GM19468 (cell line): ENCODE results near the gene ATF6.

Experiments used
- ATAC-seq: cut with Tn5 transposase; IDR thresholded peaks from one replicate; pipeline ENCODE4 v1.9.1; 2021; ENCODE audit warnings: mild to moderate bottlenecking, moderate library complexity, moderate number of reproducible peaks; ENCODE audit not compliant: unreplicated experiment; ENCODE audit errors: extremely low read depth

Gene ATF6

DNA sequence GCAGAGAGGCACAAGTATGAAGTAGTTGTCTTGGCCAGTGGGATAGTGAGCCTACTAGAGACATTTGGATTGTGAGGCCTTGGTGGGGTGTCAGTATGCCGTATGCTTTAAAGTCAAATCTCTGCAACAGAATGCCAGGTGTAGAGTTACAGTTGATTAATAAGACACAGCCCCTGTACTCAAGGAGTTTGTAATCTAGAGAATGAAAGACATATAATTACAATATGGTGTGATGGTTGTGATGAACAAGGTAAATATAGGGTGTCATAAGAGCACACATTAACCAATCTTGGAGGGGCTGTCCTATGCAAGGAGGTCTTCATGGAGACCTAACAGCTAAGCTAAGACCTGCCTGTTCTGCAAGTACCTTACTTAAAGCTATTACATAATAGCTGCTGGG lies 113.1 kb downstream of the ATF6 start:
- ATAC-seq, result no peak

DNA sequence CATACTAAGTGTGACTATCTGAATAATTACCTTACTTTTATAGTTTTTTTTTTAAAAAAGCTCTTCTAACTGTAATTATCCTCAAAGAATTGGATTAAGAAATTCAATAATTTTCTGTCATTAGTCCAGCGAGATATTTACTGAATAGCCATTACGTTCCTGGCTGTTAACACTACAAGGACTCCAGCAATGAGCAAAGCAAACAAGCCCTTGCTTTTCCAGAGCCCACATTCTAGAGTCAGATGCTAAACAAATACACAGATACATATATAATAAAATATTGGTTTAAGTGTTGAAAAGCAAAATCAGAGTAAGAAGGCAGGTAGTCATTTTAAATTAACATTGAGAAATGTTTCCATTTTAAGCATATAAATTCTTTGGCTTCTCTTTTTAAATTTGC lies 118.4 kb downstream of the ATF6 start:
- no peak for ATAC-seq

DNA sequence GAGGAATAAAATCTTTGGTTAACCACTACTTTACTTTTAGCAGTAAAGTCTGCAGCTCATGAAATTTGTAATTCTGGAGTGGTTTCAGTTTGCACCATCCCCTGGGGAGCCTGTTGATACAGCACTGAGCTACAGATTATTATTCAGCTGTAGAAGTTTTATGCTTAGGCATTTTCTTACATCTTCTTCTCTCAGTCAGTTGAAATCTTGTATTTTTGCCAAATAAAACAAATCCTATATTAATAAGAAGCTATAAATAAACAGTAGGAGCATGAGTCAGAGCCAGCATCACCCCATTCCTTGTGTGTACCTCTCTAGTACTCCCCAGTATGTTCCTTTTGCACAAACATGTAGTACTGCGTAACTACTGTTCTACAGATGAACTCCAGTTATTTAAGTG lies 118.9 kb downstream of the ATF6 start:
- ATAC-seq, result no peak

DNA sequence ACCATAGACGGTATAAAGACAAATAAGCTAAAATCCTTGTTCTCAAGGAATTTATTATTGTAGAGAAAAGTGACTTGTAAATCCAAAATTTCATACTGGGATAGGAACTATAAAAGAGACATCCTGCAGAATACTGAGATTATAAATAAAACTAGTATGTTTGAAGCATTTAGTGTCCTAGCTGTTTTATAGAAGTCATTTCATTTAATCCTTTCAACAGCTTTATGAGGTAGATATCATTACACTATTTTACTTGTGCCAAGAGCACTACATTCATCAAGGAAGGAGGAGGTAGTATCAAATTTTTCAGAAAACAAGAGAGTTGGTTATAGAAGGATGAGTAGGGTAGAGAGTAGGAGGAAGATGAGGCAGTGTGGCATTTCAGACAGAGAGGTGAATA lies 119.6 kb downstream of the ATF6 start:
- no peak for ATAC-seq

DNA sequence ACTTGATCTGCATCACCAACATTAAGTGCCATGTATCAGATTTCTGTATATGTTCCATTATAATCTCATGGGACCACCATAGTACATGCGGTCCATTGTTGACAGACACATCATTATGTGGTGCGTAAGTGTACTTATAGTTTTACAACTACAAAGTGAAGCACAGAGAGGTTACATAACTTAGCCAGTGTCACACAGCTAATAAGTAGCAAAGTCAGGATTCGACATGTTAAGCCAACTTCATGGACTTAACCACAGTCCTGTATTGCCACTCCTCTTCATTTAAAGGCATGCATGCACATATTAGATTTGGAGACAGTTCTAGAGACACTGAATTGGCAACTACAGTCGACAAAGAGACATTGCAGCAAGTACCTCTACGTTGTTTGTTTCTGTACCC lies 120.5 kb downstream of the ATF6 start:
- ATAC-seq, result no peak

DNA sequence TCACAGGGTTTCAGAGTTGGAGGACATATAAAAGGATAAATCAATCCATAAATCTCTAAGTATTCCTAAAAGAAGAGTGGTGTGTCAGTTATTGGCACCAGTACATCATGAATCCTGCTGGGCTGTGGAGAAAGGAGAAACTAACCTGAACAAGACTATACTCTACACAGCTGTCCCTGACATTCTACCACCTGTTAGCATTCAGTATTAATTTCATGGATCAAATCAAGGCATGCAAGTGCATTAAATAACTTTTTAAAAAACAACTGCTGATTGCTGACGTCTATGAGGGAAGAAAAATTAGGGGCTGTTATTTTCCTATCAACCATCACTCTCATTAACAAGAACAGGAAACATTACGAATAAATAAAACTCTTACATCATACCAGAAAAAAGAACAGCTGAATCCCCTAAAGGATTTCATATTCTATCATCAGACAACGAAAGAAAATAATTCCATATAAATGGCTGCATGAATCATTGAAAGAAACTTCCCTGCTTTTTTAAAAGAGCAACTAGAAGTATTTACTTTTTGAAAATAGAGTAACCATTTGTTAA lies 121.7 kb downstream of the ATF6 start:
- ATAC-seq, result no peak

DNA sequence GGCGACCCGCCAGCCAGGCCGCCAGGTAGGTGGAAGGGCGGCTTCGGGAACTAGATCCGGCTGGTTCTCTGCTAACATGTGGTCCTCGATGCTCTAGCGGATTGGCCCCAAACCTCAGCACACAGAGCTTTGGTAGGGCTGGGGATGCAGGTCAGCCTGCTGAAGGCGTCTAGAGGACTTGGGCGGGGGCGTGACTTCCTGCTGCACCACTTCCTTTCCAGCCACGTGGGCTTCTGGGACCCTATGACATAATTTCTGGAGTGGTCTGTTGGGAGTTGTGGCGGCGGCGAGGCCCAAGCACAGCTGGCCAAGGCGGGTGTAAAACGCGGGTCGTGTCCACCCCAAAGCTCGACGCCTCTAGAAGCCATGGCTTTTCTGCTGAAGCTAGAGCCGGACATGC lies 124.5 kb downstream of the ATF6 start:
- ATAC-seq, result no peak

DNA sequence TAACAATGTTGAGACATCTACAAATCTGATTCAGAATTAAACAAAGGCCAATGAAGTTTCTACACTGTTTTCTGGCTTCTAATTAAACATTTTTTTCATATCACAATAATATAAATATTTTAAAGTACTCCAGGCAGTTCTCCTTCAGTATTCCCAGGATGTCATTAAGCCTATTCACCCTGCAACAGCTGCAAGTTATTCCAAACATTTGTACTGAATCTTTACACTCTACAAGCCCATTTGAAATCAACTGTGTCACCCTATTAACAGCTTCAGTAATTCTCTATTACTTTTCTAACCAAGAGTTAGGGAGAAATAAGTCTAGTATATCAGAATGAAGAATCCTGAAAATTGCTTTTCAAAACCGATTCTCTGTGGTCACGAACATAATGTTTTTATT lies 133.0 kb downstream of the ATF6 start:
- no peak for ATAC-seq

DNA sequence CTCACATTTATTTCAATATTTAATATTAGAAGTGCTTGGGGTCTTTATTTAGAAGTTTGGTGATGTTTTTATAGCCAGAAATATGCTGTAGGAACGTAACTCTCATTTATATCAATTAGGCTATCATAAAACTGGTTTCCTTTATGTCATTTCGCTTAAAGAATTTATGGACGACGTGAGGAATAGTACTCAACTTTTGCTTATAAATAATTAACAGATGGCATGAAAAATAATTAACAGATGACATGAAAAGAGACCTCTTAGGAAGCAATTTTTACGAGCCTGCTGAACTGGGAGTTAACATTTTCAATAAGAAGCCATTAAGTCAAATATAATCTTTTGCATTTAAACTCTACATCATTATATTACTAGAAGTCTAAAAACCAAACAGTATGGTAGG lies 134.0 kb downstream of the ATF6 start:
- no peak for ATAC-seq

DNA sequence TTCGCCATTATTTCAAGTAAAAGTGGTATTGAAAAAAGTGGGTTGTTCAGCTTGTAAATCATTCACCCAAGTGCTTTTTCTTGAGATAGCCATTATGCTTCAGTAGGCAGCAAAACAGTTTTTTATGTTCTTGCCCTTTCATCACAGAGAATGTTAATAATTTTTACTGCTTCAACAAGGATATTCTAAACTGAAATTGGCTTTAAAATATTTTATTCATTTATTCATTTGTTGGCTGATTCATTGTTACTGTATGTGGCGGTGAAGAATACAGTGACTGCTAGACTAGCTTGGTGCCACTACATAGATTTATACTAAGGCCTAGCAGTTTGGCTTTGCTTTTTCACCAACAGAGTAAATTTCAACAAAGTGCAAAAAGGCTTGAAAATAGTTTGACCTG lies 136.1 kb downstream of the ATF6 start:
- ATAC-seq, result no peak

DNA sequence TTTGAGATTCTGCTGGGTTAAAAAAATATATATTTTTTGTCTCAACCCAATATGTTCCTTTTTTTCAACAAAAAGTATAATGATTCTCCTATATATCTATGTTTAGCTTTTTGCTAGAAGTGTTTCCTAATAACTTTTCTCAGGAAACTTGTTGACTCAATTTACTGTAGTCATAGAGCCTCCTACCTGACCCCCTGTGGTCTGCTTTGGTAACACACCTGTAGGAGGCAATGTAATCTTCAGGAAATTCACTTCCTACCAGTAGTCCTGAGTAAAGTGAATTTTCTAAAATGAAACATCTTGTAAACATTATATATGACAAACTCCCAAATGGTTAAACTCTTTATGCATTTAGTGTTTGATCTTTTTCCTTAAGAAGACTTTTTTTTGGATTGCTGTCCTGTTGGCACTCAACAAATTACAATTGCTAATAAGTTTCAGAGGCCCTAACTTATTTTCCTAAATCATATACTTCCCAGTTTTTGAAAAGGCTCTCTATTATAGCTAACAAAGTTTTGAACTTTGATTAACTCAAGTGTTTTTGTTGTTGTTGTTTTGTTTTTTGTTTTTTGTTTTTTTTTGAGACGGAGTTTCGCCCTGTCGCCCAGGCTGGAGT lies 139.3 kb downstream of the ATF6 start:
- ATAC-seq, result no peak

DNA sequence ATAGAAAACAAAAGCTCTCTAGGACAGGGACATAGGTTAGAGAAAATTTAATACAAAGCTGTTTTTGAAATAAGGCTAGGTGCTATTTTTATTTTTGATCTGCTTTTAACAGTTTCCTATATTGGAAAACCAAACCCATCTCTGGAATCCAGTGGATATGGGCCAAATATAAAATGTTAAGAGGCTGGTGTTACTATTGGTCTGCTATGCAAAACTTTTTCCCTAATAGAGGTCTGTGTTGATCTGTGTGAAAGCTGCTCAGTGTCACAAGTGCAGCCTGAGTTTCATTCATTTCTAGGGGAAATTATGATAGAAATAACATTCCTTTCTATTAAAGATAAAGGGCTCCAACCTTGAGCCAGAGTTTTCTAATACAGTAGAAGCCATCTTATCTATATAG lies 141.1 kb downstream of the ATF6 start:
- no peak for ATAC-seq

DNA sequence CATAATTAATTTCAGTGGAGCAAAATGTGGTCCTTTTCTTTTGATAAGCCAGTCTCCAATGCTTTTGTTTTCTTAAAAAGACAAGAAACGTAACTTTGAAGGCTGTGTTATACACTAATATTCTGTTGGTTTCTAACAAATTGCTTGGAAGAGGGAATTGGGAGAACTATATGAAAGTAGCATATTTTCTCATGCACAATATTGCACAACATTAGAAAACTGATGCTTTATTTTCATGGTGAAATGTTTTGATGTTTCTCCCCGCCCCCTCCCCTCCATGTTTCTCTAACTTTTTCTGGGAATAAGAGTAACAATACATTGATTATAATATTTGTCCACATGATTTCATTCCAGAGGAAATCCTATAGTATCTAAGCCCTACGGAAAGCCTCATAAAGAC lies 142.1 kb downstream of the ATF6 start:
- no peak for ATAC-seq

DNA sequence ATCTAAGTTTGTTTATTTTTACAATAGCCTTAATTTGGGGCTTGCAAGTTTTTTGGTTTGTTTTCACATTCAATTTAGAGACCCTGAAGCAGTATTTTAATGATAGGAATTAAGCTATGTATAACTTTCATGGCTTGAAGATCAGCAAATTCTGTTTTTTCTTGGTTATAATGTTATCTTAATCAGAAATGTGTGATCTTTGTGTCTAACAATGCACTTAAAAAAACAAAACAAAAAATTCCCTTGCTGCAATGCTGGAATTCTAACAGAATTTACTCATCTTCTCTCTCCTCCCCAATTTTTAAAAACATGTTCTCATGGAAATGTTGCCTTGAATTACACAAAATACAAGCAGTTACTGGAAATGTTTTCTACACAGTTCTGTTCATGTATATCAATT lies 144.5 kb downstream of the ATF6 start:
- ATAC-seq, result no peak

DNA sequence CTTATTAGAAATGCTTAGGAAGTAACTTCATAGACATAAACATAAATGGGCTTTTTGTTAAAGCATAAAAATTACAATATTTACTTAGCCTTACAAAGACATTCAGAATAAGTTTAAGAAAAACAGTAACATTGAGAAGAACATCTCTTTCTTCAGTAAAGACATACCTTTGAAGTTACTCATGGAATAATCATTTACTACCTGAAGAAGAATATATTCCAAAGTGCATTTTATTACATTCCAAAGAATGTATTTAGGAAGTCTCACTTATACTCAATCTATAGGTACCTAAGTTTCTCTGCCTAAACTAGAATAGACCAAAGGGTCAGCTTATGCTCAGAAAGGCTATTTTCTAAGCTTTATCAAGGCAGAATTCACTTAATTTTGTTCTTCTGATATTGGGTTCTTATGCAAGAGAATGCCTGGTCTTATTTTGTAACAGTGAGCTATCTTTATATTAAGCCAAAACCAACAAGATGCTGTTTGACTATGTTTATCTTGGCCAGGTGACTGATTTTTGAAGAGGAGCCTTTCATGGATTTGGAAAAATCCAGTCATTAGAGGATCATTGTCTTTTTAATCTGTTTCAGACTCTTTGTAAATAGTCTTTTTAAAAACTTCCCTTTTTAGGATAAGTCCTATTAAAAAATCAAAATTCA lies 147.5 kb downstream of the ATF6 start:
- ATAC-seq, result no peak

DNA sequence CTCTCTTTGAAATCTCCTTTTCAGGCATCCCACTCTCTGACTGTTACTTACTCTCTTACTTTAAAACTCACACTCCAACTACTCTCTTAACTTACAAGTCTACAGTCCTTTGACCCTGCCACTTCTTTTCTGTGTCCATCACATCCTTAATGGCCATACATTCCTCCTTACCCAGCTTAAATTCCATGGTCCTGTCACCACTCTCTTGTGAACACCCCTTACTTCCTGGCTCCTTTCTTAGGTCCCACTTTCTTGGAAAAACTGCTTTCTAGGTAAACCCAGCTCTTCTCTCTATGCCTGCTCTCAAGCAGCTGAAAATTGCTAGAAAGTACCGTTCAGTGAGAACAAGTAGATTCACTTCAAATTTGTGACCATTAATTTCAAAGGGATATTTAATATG lies 148.5 kb downstream of the ATF6 start:
- ATAC-seq, result no peak

DNA sequence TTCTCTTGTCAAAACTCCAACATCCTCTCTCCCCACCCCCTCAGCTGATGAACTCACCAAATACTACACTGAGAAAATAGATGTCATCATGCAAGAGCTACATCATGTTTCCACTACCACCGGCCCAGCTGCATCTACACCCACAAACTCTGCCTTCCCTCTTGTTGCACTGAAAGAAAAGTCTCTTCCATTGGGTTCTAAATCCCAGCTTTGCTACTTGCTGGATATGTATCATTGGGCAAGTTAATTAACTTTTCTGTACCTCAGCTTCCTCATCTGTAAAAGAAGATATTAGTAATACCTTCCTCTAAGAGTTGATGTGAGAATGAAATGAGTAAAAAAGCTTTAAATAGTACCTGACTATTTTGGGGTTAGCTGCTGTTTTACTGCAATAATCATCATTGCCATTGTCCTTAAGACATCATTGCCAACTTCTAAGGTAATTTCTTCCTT lies 149.0 kb downstream of the ATF6 start:
- no peak for ATAC-seq

DNA sequence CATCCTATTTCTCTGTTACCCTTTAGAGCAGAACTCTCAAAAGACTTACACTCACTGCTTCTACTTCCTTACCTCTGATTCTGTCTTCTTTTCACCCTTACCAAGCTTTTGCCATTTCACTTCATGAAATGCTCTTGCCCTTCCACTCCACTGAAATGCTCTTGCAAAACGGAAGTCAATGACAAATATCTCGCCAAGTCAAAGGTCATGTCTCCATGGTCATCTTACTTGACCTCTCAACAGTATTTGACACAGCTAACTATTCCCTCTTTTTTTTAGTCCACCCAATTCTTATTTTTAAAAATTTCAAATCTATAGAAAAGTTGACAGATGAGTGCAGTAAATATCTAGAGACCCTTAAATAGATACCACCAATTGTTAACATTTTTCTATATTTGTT lies 149.9 kb downstream of the ATF6 start:
- no peak for ATAC-seq

DNA sequence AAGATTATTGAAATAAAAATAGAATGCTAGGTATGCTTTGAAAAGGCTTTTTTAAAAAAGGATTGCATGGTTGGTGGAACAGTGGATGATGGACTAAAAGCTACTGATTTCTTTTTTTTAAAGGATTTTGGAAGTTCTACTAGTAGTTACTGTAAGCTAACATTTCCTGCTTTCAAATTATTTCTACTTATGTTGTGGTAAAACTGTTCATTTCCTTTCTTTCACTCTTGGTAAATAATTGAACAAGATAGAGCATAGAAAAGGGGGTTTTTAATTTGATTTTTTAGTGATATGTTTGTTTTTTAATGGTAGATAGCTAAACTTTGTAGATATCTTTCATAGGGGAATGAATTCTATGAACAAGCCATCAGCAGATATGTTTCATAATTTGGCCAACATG lies 153.1 kb downstream of the ATF6 start:
- ATAC-seq, result no peak

DNA sequence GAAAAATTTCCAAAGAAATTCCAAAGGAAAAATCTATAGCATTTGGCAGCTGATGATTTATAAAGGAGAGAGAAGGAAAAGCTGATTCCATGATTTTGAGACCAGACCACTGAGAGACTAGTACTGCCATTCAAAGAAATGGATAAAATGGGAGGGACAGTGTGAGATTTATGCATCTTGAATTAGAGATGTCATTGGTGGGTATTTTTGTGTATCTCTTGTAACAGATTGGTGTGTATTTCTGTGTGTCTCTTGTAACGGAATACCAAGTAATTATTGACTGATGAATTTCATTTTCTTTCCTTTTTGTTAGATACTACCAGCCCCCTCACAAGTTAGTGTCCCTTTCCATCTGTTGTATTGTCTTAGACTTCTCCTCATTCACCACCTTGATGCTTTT lies 155.4 kb downstream of the ATF6 start:
- ATAC-seq, result no peak

DNA sequence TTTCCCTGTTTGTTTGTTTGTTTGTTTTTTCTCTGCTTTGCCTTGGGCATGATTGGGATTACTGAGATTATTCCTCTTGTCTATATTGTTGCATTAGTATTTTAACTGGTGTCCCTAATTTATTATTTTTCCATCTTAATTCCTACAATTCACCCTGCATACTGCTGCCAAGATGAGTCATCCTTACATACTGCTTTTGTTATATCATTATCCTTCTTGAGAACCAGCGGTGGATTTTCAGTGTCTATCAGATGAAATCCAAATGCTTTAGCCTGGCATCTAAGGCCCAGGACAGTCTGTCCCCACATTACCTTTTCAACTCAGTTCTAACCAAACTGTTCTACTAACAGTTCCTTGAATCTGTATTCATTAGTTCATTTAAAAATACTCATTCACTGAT lies 155.9 kb downstream of the ATF6 start:
- ATAC-seq, result no peak

DNA sequence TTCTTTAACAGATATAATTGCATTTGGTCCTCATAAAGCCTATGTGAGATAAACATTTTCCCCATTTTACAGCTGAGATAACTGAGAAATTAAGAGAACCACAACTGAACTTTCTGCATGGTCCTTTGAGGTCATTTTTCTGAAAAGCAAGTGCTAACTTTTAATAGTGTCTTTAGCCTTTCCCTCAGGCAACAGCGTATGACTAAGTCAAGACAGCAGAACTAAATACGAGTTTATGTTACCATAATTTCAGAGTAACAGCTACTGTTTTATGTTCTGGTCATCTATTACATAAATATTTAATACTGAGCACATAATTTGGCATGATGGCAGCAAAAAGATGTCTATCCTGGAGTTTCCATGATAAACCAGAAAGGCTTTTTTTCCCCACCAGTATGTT lies 161.9 kb downstream of the ATF6 start:
- no peak for ATAC-seq
